Kidney (tissue), 14 donors: Measurements from ENCODE around the gene ZBTB8A. TPM values are rescaled to one million over a fixed set of nuclear protein-coding genes. Genes with fewer than 3 reads are reported as not detected.

Source experiments
- DNase-seq, 5 donors: peaks; one replicate each; pipeline ENCODE4 v3.0.0-alpha.2; 2013 to 2020
- FAIRE-seq: peaks from 2 replicates; lab custom pipeline; 2012; peaks lifted over from hg19 to GRCh38; lab: Jason Lieb, UNC
- H3K27ac ChIP-seq, 2 donors: one replicate each; pipeline ENCODE4 v1.7.0; 2013; ENCODE audit warnings: low read depth in 2 of 2, low read length in 2 of 2, inconsistent platforms in 1 of 2
- H3K27me3 ChIP-seq: one replicate; pipeline ENCODE4 v1.7.1; 2013; ENCODE audit warnings: low read length, inconsistent platforms; ENCODE audit not compliant: control insufficient read depth, insufficient read depth
- H3K36me3 ChIP-seq, 3 donors: one replicate each; pipeline versions ENCODE4 v1.7.0 to v1.7.1; 2013; ENCODE audit warnings: low read length in 3 of 3, control low read depth in 1 of 3, inconsistent platforms in 1 of 3; ENCODE audit not compliant: insufficient read depth in 3 of 3, control insufficient read depth in 2 of 3
- H3K4me1 ChIP-seq, 3 donors: one replicate each; pipeline versions ENCODE4 v1.7.0 to v1.7.1; 2013; ENCODE audit warnings: low read length in 3 of 3, inconsistent platforms in 1 of 3, low read depth in 1 of 3; ENCODE audit not compliant: control insufficient read depth in 2 of 3, insufficient read depth in 2 of 3
- H3K4me3 ChIP-seq, 3 donors: one replicate each; pipeline versions ENCODE4 v1.7.0 to v1.8.1; 2013; ENCODE audit warnings: low read length in 3 of 3, control low read depth in 1 of 3, inconsistent platforms in 1 of 3
- H3K9ac ChIP-seq, 3 donors: one replicate each; pipeline versions ENCODE4 v1.7.0 to v1.7.1; 2013; ENCODE audit warnings: low read length in 3 of 3, control low read depth in 1 of 3, inconsistent platforms in 1 of 3
- H3K9me3 ChIP-seq, 3 donors: one replicate each; pipeline versions ENCODE4 v1.7.0 to v1.7.1; 2013; ENCODE audit warnings: low read length in 3 of 3, control low read depth in 1 of 3, inconsistent platforms in 1 of 3; ENCODE audit not compliant: control insufficient read depth in 2 of 3, insufficient read depth in 1 of 3
- intact Hi-C: fragments of 100-400 bp; cut with DNase I; formaldehyde crosslinking; loops from one replicate; pipeline ENCODE4 v1.11.1; 2022
- polyA plus RNA-seq: library from polyadenylated mRNA; stranded (reverse); fragments of 350-450 nt; fragmentation: Illumina TruSeq; extraction: RNeasy Lipid Tissue Mini Kit (QIAGEN cat#74804); gene quantifications from one replicate; pipeline ENCODE4 v1.2.3, GENCODE V29; 2014; ENCODE audit warnings: low read depth, low replicate concordance; ENCODE audit not compliant: insufficient read depth
- total RNA-seq: library from RNA; stranded (reverse); fragmentation: NEBNext Ultra II Directional; extraction: Animal tissue kit (Norgen Biotek cat#: 25700); gene quantifications from one replicate; pipeline ENCODE4 v1.2.1, GENCODE V29; 2021
- TF ChIP-seq, protein P1 (sequence below): IDR thresholded peaks from 3 replicates; pipeline ENCODE4 v1.5.1; 2012; ENCODE audit warnings: mild to moderate bottlenecking, moderate library complexity, borderline replicate concordance; ENCODE audit not compliant: insufficient read depth; ENCODE audit errors: extremely low read depth
- donor health status: control.
- donor health status: control.
- donor health status: control.
- donor health status: control.
- donor health status: control.
- donor health status: DM: yes; HTN: yes; CAD: no.
- donor health status: Normal renal cell carcinoma (clear cell type).

The ZBTB8A gene
- total and polyA plus RNA-seq, 2 donors from 2014 or later: 1.8 to 10.4 TPM

DNA sequence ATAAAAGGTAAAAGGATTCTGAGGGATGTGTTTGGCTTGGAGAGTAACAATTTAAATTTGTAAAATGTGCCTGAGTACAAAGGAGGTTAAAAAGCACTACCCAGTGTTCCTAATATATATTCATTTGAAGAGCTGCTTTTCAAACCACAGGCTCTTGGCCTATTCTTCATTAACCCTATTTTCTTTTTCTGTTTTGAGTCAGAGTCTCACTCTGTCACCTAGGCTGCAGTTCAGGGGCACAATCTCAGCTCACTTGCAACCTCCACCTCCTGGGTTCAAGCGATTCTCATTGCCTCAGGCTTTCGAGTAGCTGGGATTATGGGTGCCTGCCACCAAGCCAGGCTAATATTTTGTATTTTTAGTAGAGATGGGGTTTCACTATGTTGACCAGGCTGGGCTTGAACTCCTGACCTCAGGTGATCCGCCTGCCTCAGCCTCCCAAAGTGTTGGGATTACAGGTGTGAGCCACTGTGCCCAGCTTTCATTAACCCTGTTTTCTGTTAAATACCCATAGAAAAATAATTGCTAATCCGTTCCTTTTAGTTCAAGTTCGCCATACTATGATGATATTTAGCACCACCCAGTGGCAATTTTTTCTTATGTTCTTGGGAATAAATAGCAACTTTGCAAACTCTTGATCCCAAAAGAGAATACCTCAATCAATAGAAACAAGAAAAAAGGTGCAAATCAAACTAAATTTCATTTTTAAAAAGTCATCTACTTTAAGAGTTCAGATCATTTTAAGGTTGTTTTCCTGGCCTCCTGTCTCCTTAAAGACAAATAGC, 80.7 kb downstream of the ZBTB8A start:
- FAIRE-seq: no peak
- Histone ChIP-seq H3K9ac (no peak overlapping the region), H3K4me1 (no peaks in the 10 kb centered on the region), H3K4me3 (no peak overlapping the region), H3K27ac (no peak overlapping the region), H3K27me3 (no peaks in the 10 kb centered on the region), H3K36me3 (no peaks in the 10 kb centered on the region), H3K9me3 (no peaks in the 10 kb centered on the region)
- intact Hi-C loops: no loop called here
- TF ChIP-seq, protein P1, sequence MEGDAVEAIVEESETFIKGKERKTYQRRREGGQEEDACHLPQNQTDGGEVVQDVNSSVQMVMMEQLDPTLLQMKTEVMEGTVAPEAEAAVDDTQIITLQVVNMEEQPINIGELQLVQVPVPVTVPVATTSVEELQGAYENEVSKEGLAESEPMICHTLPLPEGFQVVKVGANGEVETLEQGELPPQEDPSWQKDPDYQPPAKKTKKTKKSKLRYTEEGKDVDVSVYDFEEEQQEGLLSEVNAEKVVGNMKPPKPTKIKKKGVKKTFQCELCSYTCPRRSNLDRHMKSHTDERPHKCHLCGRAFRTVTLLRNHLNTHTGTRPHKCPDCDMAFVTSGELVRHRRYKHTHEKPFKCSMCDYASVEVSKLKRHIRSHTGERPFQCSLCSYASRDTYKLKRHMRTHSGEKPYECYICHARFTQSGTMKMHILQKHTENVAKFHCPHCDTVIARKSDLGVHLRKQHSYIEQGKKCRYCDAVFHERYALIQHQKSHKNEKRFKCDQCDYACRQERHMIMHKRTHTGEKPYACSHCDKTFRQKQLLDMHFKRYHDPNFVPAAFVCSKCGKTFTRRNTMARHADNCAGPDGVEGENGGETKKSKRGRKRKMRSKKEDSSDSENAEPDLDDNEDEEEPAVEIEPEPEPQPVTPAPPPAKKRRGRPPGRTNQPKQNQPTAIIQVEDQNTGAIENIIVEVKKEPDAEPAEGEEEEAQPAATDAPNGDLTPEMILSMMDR: peak; percentile 2
- peak in 2 of 5 donors; percentile 12 to 43 for DNase-seq

DNA sequence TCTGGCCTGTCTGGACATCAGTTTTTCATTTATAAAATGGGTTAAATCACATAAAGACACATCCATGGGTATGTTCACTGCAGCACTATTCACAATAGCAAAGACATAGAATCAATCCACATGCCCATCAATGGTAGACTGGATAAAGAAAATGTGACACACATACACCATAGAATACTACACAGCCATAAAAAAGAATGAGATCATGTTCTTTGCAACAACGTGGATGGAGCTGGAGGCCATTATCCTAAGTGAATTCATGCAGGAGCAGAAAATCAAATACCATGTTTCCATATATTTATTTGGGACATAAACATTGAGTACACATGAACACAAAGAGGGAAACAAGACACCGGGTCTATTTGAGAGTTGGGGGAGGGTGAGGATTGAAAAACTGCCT, 83.0 kb downstream of the ZBTB8A start:
- FAIRE-seq (no peak), DNase-seq (no peak)
- intact Hi-C loops: no loop called here
- no peaks in the 10 kb centered on the region for H3K4me1 ChIP-seq
- H3K27me3 ChIP-seq: no peaks in the 10 kb centered on the region
- no peak overlapping the region for H3K9ac ChIP-seq
- H3K36me3 ChIP-seq: no peaks in the 10 kb centered on the region
- H3K27ac ChIP-seq: no peak overlapping the region
- no peak overlapping the region for H3K4me3 ChIP-seq
- TF ChIP-seq, protein P1: no peak
- H3K9me3 ChIP-seq: no peaks in the 10 kb centered on the region

- H3K36me3 ChIP-seq: peaks cover 0 to 2% (median 0%) of the 10 kb centered on the region in 3 donors
- H3K27me3 ChIP-seq: no peaks in the 10 kb centered on the region
- TF ChIP-seq, protein P1: no peak
- no peak for DNase-seq
- H3K4me3 ChIP-seq: no peak overlapping the region
- H3K9me3 ChIP-seq: no peaks in the 10 kb centered on the region
- H3K4me1 ChIP-seq: no peaks in the 10 kb centered on the region
- intact Hi-C loops: no loop called here
- no peak overlapping the region for H3K9ac ChIP-seq
- FAIRE-seq: no peak
- H3K27ac ChIP-seq: no peak overlapping the region
These were observed 83.8 kb downstream of the ZBTB8A start for GRCh38 chr1:32622806-32623681.
